Measurements from ENCODE around the gene AKR1A1.

GRCh38 chr1:45604239-45604638 lies 53.6 kb downstream of the AKR1A1 start:
- TF ChIP-seq GATA2 (IDR thresholded peaks at IDR 0.05; ENCODE audit: insufficient read depth, insufficient read length, low read depth, low read length) (no peak), POLR2A (IDR thresholded peaks at IDR 0.05; ENCODE audit: low read depth, low read length) (no peak)
- TF ChIP-seq, protein P1, sequence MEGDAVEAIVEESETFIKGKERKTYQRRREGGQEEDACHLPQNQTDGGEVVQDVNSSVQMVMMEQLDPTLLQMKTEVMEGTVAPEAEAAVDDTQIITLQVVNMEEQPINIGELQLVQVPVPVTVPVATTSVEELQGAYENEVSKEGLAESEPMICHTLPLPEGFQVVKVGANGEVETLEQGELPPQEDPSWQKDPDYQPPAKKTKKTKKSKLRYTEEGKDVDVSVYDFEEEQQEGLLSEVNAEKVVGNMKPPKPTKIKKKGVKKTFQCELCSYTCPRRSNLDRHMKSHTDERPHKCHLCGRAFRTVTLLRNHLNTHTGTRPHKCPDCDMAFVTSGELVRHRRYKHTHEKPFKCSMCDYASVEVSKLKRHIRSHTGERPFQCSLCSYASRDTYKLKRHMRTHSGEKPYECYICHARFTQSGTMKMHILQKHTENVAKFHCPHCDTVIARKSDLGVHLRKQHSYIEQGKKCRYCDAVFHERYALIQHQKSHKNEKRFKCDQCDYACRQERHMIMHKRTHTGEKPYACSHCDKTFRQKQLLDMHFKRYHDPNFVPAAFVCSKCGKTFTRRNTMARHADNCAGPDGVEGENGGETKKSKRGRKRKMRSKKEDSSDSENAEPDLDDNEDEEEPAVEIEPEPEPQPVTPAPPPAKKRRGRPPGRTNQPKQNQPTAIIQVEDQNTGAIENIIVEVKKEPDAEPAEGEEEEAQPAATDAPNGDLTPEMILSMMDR (IDR thresholded peaks at IDR 0.05; ENCODE audit: extremely low read depth in 1 of 2, insufficient read depth in 1 of 2, low read depth in 1 of 2, low read length in 2 of 2) = no peak

Data from endothelial cell of umbilical vein (primary cell).